Astrocyte (in vitro differentiated cells and primary cell): ENCODE data around the gene DACH2. TPM values are rescaled to one million over a fixed set of nuclear protein-coding genes. Genes with fewer than 3 reads are reported as not detected.

Source experiments
- DNase-seq: peaks from one replicate; pipeline ENCODE4 v3.0.0-alpha.2; 2010; ENCODE audit warnings: low read depth
- FAIRE-seq: peaks from 2 replicates; lab custom pipeline; 2011; peaks lifted over from hg19 to GRCh38; lab: Jason Lieb, UNC
- H2AFZ ChIP-seq: 2 replicates; pipeline ENCODE4 v1.6.0; 2012; ENCODE audit warnings: low read depth, low read length, inconsistent platforms
- H3K27ac ChIP-seq: 2 replicates; pipeline ENCODE4 v1.5.1; 2011; ENCODE audit warnings: low read depth, low read length, inconsistent platforms
- H3K27me3 ChIP-seq: 2 replicates; pipeline ENCODE4 v1.6.0; 2011; ENCODE audit warnings: low read length, inconsistent platforms; ENCODE audit not compliant: insufficient read depth
- H3K36me3 ChIP-seq: 2 replicates; pipeline ENCODE4 v1.5.1; 2011; ENCODE audit warnings: low read length, inconsistent platforms; ENCODE audit not compliant: insufficient read depth
- H3K4me1 ChIP-seq: 2 replicates; pipeline ENCODE4 v1.5.1; 2011; ENCODE audit warnings: low read length, inconsistent platforms; ENCODE audit not compliant: insufficient read depth
- H3K4me2 ChIP-seq: 2 replicates; pipeline ENCODE4 v1.6.0; 2012; ENCODE audit warnings: low read length, inconsistent platforms
- H3K4me3 ChIP-seq: 2 replicates; pipeline ENCODE4 v1.5.1; 2011; ENCODE audit warnings: low read depth, mild to moderate bottlenecking, low read length, inconsistent platforms; ENCODE audit not compliant: insufficient read depth
- H3K79me2 ChIP-seq: 2 replicates; pipeline ENCODE4 v1.6.0; 2012; ENCODE audit warnings: mild to moderate bottlenecking, low read length, inconsistent platforms; ENCODE audit not compliant: insufficient read depth
- H3K9ac ChIP-seq: 2 replicates; pipeline ENCODE4 v1.6.0; 2012; ENCODE audit warnings: mild to moderate bottlenecking, low read length, inconsistent platforms
- H3K9me3 ChIP-seq: 2 replicates; pipeline ENCODE4 v1.5.1; 2012; ENCODE audit warnings: low read depth, mild to moderate bottlenecking, low read length, inconsistent platforms; ENCODE audit not compliant: insufficient read depth
- H4K20me1 ChIP-seq: 2 replicates; pipeline ENCODE4 v1.6.0; 2012; ENCODE audit warnings: low read length, inconsistent platforms; ENCODE audit not compliant: insufficient read depth
- H3K27ac Mint-ChIP-seq: one replicate; pipeline ENCODE4 v1.8.0; 2021; ENCODE audit warnings: mild to moderate bottlenecking, mixed read lengths; ENCODE audit not compliant: unreplicated experiment
- H3K27me3 Mint-ChIP-seq: one replicate; pipeline ENCODE4 v1.8.0; 2021; ENCODE audit warnings: low read depth, mixed read lengths; ENCODE audit not compliant: unreplicated experiment
- H3K36me3 Mint-ChIP-seq: one replicate; pipeline ENCODE4 v1.8.0; 2021; ENCODE audit warnings: low read depth, mixed read lengths; ENCODE audit not compliant: unreplicated experiment
- H3K4me1 Mint-ChIP-seq: one replicate; pipeline ENCODE4 v1.8.0; 2021; ENCODE audit warnings: low read depth, mixed read lengths; ENCODE audit not compliant: unreplicated experiment
- H3K4me3 Mint-ChIP-seq: one replicate; pipeline ENCODE4 v1.8.0; 2021; ENCODE audit warnings: mild to moderate bottlenecking, moderate library complexity, mixed read lengths; ENCODE audit not compliant: unreplicated experiment
- H3K9me3 Mint-ChIP-seq: one replicate; pipeline ENCODE4 v1.8.0; 2021; ENCODE audit warnings: mild to moderate bottlenecking, mixed read lengths; ENCODE audit not compliant: unreplicated experiment
- CTCF ChIP-seq: IDR thresholded peaks from 2 replicates; pipeline ENCODE4 v1.5.1; 2011; ENCODE audit warnings: low read depth, mild to moderate bottlenecking, inconsistent platforms, low read length, moderate library complexity; ENCODE audit not compliant: insufficient read depth
- EZH2 ChIP-seq: IDR thresholded peaks from 2 replicates; pipeline ENCODE4 v1.6.1; 2012; ENCODE audit warnings: mild to moderate bottlenecking, low read length, inconsistent platforms; ENCODE audit not compliant: insufficient read depth
- total RNA-seq: library from RNA; stranded (reverse); gene quantifications from 2 replicates; pipeline ENCODE4 v1.2.1, GENCODE V29; 2021

DACH2 gene
- total RNA-seq, 1 donor from 2014 or later: 0.16 TPM

GRCh38 chrX:86137071-86137470, 11.2 kb upstream of the DACH2 start:
- Histone ChIP-seq H2AFZ (no peak overlapping the region), H3K4me3 (no peak overlapping the region), H3K9me3 (no peaks in the 10 kb centered on the region), H3K27ac (peak overlapping the region; percentile 25), H3K4me2 (no peak overlapping the region), H3K79me2 (no peaks in the 10 kb centered on the region), H3K4me1 (no peaks in the 10 kb centered on the region), H3K36me3 (no peaks in the 10 kb centered on the region), H3K27me3 (no peaks in the 10 kb centered on the region), H3K9ac (no peak overlapping the region), H4K20me1 (no peaks in the 10 kb centered on the region)
- no peaks in the 10 kb centered on the region for H3K36me3 Mint-ChIP-seq
- no peak overlapping the region for H3K27ac Mint-ChIP-seq
- H3K4me1 Mint-ChIP-seq: peaks cover 2% of the 10 kb centered on the region
- no peaks in the 10 kb centered on the region for H3K9me3 Mint-ChIP-seq
- DNase-seq: no peak
- no peaks in the 10 kb centered on the region for H3K27me3 Mint-ChIP-seq
- H3K4me3 Mint-ChIP-seq: no peak overlapping the region
- peak; percentile 93 for FAIRE-seq
- TF ChIP-seq EZH2 (no peak), CTCF (no peak)

GRCh38 chrX:86141786-86142185, 6.5 kb upstream of the DACH2 start:
- Mint-ChIP-seq H3K36me3 (no peaks in the 10 kb centered on the region), H3K4me1 (peaks cover 2% of the 10 kb centered on the region), H3K27ac (no peak overlapping the region), H3K9me3 (no peaks in the 10 kb centered on the region), H3K4me3 (no peak overlapping the region), H3K27me3 (no peaks in the 10 kb centered on the region)
- TF ChIP-seq CTCF: no peak
- no peak for TF ChIP-seq EZH2
- H3K4me2 ChIP-seq: no peak overlapping the region
- no peaks in the 10 kb centered on the region for H3K27me3 ChIP-seq
- no peak overlapping the region for H3K4me3 ChIP-seq
- no peak overlapping the region for H3K9ac ChIP-seq
- no peak overlapping the region for H2AFZ ChIP-seq
- H4K20me1 ChIP-seq: no peaks in the 10 kb centered on the region
- no peaks in the 10 kb centered on the region for H3K9me3 ChIP-seq
- H3K79me2 ChIP-seq: no peaks in the 10 kb centered on the region
- H3K4me1 ChIP-seq: no peaks in the 10 kb centered on the region
- FAIRE-seq: no peak
- H3K27ac ChIP-seq: no peak overlapping the region
- no peak for DNase-seq
- H3K36me3 ChIP-seq: no peaks in the 10 kb centered on the region

GRCh38 chrX:86146102-86146501, 2.1 kb upstream of the DACH2 start:
- no peak overlapping the region for H3K27ac ChIP-seq
- H3K4me3 Mint-ChIP-seq: no peak overlapping the region
- no peaks in the 10 kb centered on the region for H3K9me3 ChIP-seq

More at GRCh38 chrX:86146102-86146501, 2.1 kb upstream of the DACH2 start:
- no peaks in the 10 kb centered on the region for H3K9me3 Mint-ChIP-seq
- peaks cover 14% of the 10 kb centered on the region for H3K27me3 Mint-ChIP-seq
- H4K20me1 ChIP-seq: no peaks in the 10 kb centered on the region
- H3K27me3 ChIP-seq: peaks cover 2% of the 10 kb centered on the region
- TF ChIP-seq EZH2 (no peak), CTCF (no peak)
- H3K4me3 ChIP-seq: no peak overlapping the region
- H3K9ac ChIP-seq: no peak overlapping the region
- no peak overlapping the region for H3K27ac Mint-ChIP-seq
- H3K4me1 ChIP-seq: no peaks in the 10 kb centered on the region
- DNase-seq (no peak), FAIRE-seq (peak; percentile 49)
- H3K79me2 ChIP-seq: no peaks in the 10 kb centered on the region
- H3K4me1 Mint-ChIP-seq: peaks cover 1% of the 10 kb centered on the region
- H3K36me3 Mint-ChIP-seq: no peaks in the 10 kb centered on the region
- no peaks in the 10 kb centered on the region for H3K36me3 ChIP-seq
- no peak overlapping the region for H3K4me2 ChIP-seq
- H2AFZ ChIP-seq: no peak overlapping the region
